HUES64 (cell line): Measurements from ENCODE around the gene KRT84.
"Not testable (repeated sequence)": the region's sequence is repeated elsewhere in the genome, so short reads cannot be mapped to it uniquely, and the experiment has no call there.

Experiments used
- H3K27ac ChIP-seq: 2 replicates; pipeline ENCODE4 v1.7.0; 2013; ENCODE audit warnings: low read depth, low read length, inconsistent platforms
- H3K27me3 ChIP-seq: 2 replicates; pipeline ENCODE4 v1.6.1; 2013; ENCODE audit warnings: mild to moderate bottlenecking, low read length; ENCODE audit not compliant: insufficient read depth
- H3K36me3 ChIP-seq: 2 replicates; pipeline ENCODE4 v1.6.1; 2013; ENCODE audit warnings: mild to moderate bottlenecking, low read length; ENCODE audit not compliant: insufficient read depth
- H3K4me1 ChIP-seq: 2 replicates; pipeline ENCODE4 v1.6.1; 2013; ENCODE audit warnings: mild to moderate bottlenecking, low read length, moderate library complexity; ENCODE audit not compliant: insufficient read depth
- H3K4me3 ChIP-seq: 2 replicates; pipeline ENCODE4 v1.5.1; 2013; ENCODE audit warnings: mild to moderate bottlenecking, low read length, moderate library complexity
- H3K9ac ChIP-seq: 2 replicates; pipeline ENCODE4 v1.6.1; 2013; ENCODE audit warnings: mild to moderate bottlenecking, low read depth, low read length
- H3K9me3 ChIP-seq: 2 replicates; pipeline ENCODE4 v1.6.1; 2013; ENCODE audit warnings: low read depth, low read length; ENCODE audit not compliant: insufficient read depth
- WGBS: fragments of 150-250, 120-280 bp; methylation state at CpG from one replicate; pipeline ENCODE4 v1.1.7; 2013; ENCODE audit warnings: missing lambda C conversion rate; 5-methylcytosine and 5-hydroxymethylcytosine counted together

KRT84 gene

GRCh38 chr12:52410589-52411248 lies 25.3 kb upstream of the KRT84 start:
- not testable (repeated sequence) for H3K27me3 ChIP-seq, H3K4me1 ChIP-seq, H3K36me3 ChIP-seq, H3K9me3 ChIP-seq, H3K27ac ChIP-seq, H3K4me3 ChIP-seq, H3K9ac ChIP-seq
- WGBS: no CpG with 5 or more reads among the region's 1 CpG

GRCh38 chr12:52407918-52408317 lies 22.5 kb upstream of the KRT84 start:
- Histone ChIP-seq H3K36me3 (no peaks in the 10 kb centered on the region), H3K27ac (no peak overlapping the region), H3K27me3 (no peaks in the 10 kb centered on the region), H3K4me1 (0 out of 2 replicates have a peak, but pooled peaks cover 2% of the 10 kb centered on the region), H3K9me3 (no peaks in the 10 kb centered on the region), H3K9ac (no peak overlapping the region), H3K4me3 (no peak overlapping the region)
- 88% methylated on average over 5 of the region's 5 CpGs for WGBS

GRCh38 chr12:52405922-52406385 lies 20.5 kb upstream of the KRT84 start, which contains the start of gene KRT82:
Gene KRT82 (minus strand): TSS chr12:52406335. CDS start chr12:52406277, 58 bp downstream.
- WGBS: 94% methylated on average over 14 of the region's 14 CpGs
- Histone ChIP-seq H3K9ac (no peak within 1 kb of the TSS), H3K4me3 (no peak within 1 kb of the TSS)

GRCh38 chr12:52404951-52405350 lies 19.5 kb upstream of the KRT84 start:
- H3K4me3 ChIP-seq: no peak overlapping the region
- H3K4me1 ChIP-seq: 0 out of 2 replicates have a peak, but pooled peaks cover 6% of the 10 kb centered on the region
- no peaks in the 10 kb centered on the region for H3K9me3 ChIP-seq
- 94% methylated on average over 3 of the region's 3 CpGs for WGBS
- H3K9ac ChIP-seq: no peak overlapping the region
- H3K27me3 ChIP-seq: no peaks in the 10 kb centered on the region
- no peak overlapping the region for H3K27ac ChIP-seq
- no peaks in the 10 kb centered on the region for H3K36me3 ChIP-seq

More at GRCh38 chr12:52405922-52406385, 20.5 kb upstream of the KRT84 start, which contains the start of gene KRT82:
- H3K4me1 ChIP-seq: 0 out of 2 replicates have a peak, but pooled peaks cover 6% of the 10 kb centered on the region
- H3K27ac ChIP-seq: no peak within 1 kb of the TSS
- H3K9me3 ChIP-seq: no peaks in the 10 kb centered on the region
- H3K27me3 ChIP-seq: no peaks in the 10 kb centered on the region
- no peaks in the 10 kb centered on the region for H3K36me3 ChIP-seq

- H3K9me3 ChIP-seq: no peaks in the 10 kb centered on the region
- no peaks in the 10 kb centered on the region for H3K27me3 ChIP-seq
- no peak overlapping the region for H3K9ac ChIP-seq
- H3K4me1 ChIP-seq: 0 out of 2 replicates have a peak, but pooled peaks cover 6% of the 10 kb centered on the region
- 94% methylated on average over 9 of the region's 9 CpGs for WGBS
- no peak overlapping the region for H3K4me3 ChIP-seq
- H3K36me3 ChIP-seq: no peaks in the 10 kb centered on the region
- H3K27ac ChIP-seq: no peak overlapping the region
Observed at GRCh38 chr12:52403561-52403960, 18.1 kb upstream of the KRT84 start.

DNA sequence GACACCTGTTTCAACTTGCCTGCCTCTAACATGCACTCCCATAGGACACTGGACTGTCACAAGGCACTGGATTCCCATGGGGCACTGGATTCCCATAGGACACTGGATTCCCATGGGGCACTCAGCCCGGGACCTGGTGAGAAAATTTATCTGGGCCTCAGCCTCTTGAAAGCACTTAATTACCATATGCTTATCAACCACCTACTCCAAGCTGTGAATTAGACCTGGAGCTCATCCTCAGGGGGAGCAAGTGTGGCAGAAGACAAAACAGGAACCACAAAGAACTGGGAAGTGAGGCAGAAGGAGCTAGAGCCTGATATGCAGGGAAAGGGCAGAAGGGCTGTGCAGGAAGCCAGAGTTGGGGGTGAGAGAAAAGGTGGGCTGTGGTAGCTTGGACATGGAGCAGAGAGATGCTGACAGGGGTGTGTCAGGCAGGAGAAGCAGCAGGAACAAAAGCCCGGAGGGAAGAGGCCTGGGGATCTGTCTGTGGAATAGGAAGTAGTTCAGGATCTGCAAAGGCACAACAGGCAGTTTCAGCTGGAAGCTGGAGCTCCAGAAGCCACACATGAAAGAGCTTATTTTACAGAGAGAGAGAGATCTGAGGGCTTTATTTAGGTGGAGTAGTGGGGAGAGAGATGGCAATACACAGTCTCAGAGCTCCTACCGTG lies 17.6 kb upstream of the KRT84 start:
- Histone ChIP-seq H3K4me3 (no peak overlapping the region), H3K9ac (no peak overlapping the region), H3K9me3 (no peaks in the 10 kb centered on the region), H3K27ac (no peak overlapping the region), H3K4me1 (0 out of 2 replicates have a peak, but pooled peaks cover 6% of the 10 kb centered on the region), H3K36me3 (no peaks in the 10 kb centered on the region), H3K27me3 (no peaks in the 10 kb centered on the region)
- 70% methylated on average over 3 of the region's 3 CpGs for WGBS

- no peaks in the 10 kb centered on the region for H3K36me3 ChIP-seq
- H3K27me3 ChIP-seq: no peaks in the 10 kb centered on the region
Observed at GRCh38 chr12:52402377-52402776, 16.9 kb upstream of the KRT84 start.

DNA sequence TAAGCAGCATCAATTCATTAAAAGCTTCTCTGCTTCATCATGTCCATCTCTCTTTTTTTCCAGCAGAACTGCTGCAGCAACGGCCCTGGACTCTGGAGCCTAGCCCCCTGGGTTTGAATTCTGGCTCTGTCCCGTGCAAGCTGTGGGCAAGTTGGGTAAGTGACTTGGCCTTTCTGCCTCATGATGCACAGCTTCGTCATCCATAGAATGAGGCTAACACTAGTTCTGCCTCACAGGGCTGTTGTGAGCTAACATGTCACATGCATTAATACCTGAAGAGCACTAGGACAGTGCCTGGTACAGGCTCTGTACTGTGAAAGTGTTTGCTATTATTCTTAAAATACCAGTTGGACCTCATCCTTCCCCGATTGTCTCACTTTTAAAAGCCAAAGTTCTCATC lies 16.5 kb upstream of the KRT84 start:
- H3K9me3 ChIP-seq: no peaks in the 10 kb centered on the region
- 90% methylated on average over 4 of the region's 4 CpGs for WGBS
- H3K4me3 ChIP-seq: no peak overlapping the region
- no peak overlapping the region for H3K9ac ChIP-seq
- H3K27ac ChIP-seq: no peak overlapping the region
- no peaks in the 10 kb centered on the region for H3K36me3 ChIP-seq
- H3K4me1 ChIP-seq: 0 out of 2 replicates have a peak, but pooled peaks cover 6% of the 10 kb centered on the region
- H3K27me3 ChIP-seq: no peaks in the 10 kb centered on the region; the same call in 1 of the 2 replicates

More at GRCh38 chr12:52402377-52402776, 16.9 kb upstream of the KRT84 start:
- no peaks in the 10 kb centered on the region for H3K9me3 ChIP-seq
- no peak overlapping the region for H3K4me3 ChIP-seq
- 100% methylated on average over 2 of the region's 2 CpGs for WGBS
- no peak overlapping the region for H3K9ac ChIP-seq
- 0 out of 2 replicates have a peak, but pooled peaks cover 6% of the 10 kb centered on the region for H3K4me1 ChIP-seq
- H3K27ac ChIP-seq: no peak overlapping the region

- whole genome bisulfite sequencing: 91% methylated on average over 5 of the region's 5 CpGs
- Histone ChIP-seq H3K27me3 (no peaks in the 10 kb centered on the region; the same call in 1 of the 2 replicates), H3K9ac (no peak overlapping the region)
Observed at GRCh38 chr12:52401526-52401925, 16.1 kb upstream of the KRT84 start.

GRCh38 chr12:52400906-52401305 lies 15.5 kb upstream of the KRT84 start:
- WGBS: 95% methylated on average over 9 of the region's 9 CpGs
- Histone ChIP-seq H3K36me3 (no peaks in the 10 kb centered on the region), H3K4me1 (0 out of 2 replicates have a peak, but pooled peaks cover 6% of the 10 kb centered on the region), H3K4me3 (no peak overlapping the region), H3K27ac (no peak overlapping the region), H3K9me3 (no peaks in the 10 kb centered on the region), H3K9ac (no peak overlapping the region), H3K27me3 (no peaks in the 10 kb centered on the region; the same call in 1 of the 2 replicates)

More at GRCh38 chr12:52401526-52401925, 16.1 kb upstream of the KRT84 start:
- Histone ChIP-seq H3K36me3 (no peaks in the 10 kb centered on the region), H3K4me3 (no peak overlapping the region), H3K27ac (no peak overlapping the region), H3K9me3 (no peaks in the 10 kb centered on the region), H3K4me1 (0 out of 2 replicates have a peak, but pooled peaks cover 6% of the 10 kb centered on the region)

DNA sequence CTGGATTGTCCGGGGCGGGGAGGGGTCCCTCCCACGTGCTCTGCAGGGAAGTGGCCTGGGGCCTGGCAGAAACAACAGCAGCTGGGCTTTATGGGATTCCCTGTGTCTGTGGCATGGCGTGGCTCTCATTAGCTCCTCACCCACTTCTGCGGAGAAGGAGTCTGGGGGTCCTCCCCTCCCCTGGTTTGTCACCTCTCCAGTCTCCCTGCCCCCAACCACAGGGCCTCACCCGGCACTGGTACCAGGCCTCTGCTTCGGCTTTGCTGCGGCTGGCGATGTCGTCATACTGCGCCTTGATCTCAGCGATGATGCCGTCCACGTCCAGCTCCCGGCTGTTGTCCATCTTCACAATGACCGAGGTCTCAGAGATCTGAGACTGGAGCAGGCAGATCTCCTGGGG lies 14.3 kb upstream of the KRT84 start:
- H3K36me3 ChIP-seq: no peaks in the 10 kb centered on the region
- 94% methylated on average over 16 of the region's 16 CpGs for WGBS
- H3K27me3 ChIP-seq: no peaks in the 10 kb centered on the region; the same call in 1 of the 2 replicates
- no peak overlapping the region for H3K27ac ChIP-seq
- no peaks in the 10 kb centered on the region for H3K9me3 ChIP-seq
- no peak overlapping the region for H3K4me3 ChIP-seq
- H3K4me1 ChIP-seq: 0 out of 2 replicates have a peak, but pooled peaks cover 6% of the 10 kb centered on the region
- no peak overlapping the region for H3K9ac ChIP-seq
